Measurements from ENCODE around the gene PIF1. TPM values are rescaled to one million over a fixed set of nuclear protein-coding genes. Genes with fewer than 3 reads are reported as not detected.
"Not testable (repeated sequence)": the region's sequence is repeated elsewhere in the genome, so short reads cannot be mapped to it uniquely, and the experiment has no call there.

The PIF1 gene
- total RNA-seq, 1 experiment from 2014 or later: 34.9 TPM

- DNase-seq (ENCODE audit: low read depth, low spot score); ATAC-seq; H3K4me1 ChIP-seq (ENCODE audit: control insufficient read depth in 1 of 2, insufficient read depth in 2 of 2, low read length in 2 of 2); H2AFZ ChIP-seq (ENCODE audit: low read depth, low read length, poor library complexity, severe bottlenecking); H3K27ac ChIP-seq (ENCODE audit: low read depth, low read length); H3K36me3 ChIP-seq (ENCODE audit: control insufficient read depth in 1 of 2, insufficient read depth in 2 of 2, low read length in 2 of 2); H3K27me3 ChIP-seq (ENCODE audit: insufficient read depth, low read length); POLR2A ChIA-PET; H3K79me2 ChIP-seq (ENCODE audit: insufficient read depth, low read length); H3K9me2 ChIP-seq (ENCODE audit: insufficient read depth); H3K9ac ChIP-seq (ENCODE audit: low read length); H3K4me2 ChIP-seq (ENCODE audit: low read length); intact Hi-C loops (cut with micrococcal nuclease); H3K9me3 ChIP-seq (ENCODE audit: control insufficient read depth in 1 of 2, insufficient read depth in 1 of 2, low read depth in 1 of 2, low read length in 2 of 2); H3K4me3 ChIP-seq (replicated peaks in 1 of 2; ENCODE audit: low read depth in 1 of 2, low read length in 2 of 2); BruUV-seq (replicated peaks); H4K20me1 ChIP-seq (ENCODE audit: insufficient read depth): not testable (repeated sequence)
- ChIA-PET CTCF (interaction anchor here (1.1 kb wide), 1 partner anchor 86 kb away, joined by 4 read pairs; no protein-coding TSS in a partner anchor), RAD21 (ENCODE audit: low non-redundant PET in 1 of 2, low total read pairs in 2 of 2, uncharacterized antibody in 2 of 2, unreplicated experiment in 2 of 2) (interaction anchor here in 1 of 2 experiments (0.7 kb wide), 1 partner anchor 86 kb away, joined by 6 read pairs; no protein-coding TSS in a partner anchor)
These were observed 11.2 kb downstream of the PIF1 start for GRCh38 chr15:64814283-64814682.

GRCh38 chr15:64813075-64813474 is 12.4 kb downstream of the PIF1 start:
- H3K9ac ChIP-seq (ENCODE audit: low read length): no peak overlapping the region
- no TSS peak for BruUV-seq (replicated peaks)
- H3K9me3 ChIP-seq (ENCODE audit: control insufficient read depth in 1 of 2, insufficient read depth in 1 of 2, low read depth in 1 of 2, low read length in 2 of 2): no peaks in the 10 kb centered on the region
- no peak overlapping the region for H3K4me2 ChIP-seq (ENCODE audit: low read length)
- H3K27me3 ChIP-seq (ENCODE audit: insufficient read depth, low read length): no peaks in the 10 kb centered on the region
- H3K79me2 ChIP-seq (ENCODE audit: insufficient read depth, low read length): no peaks in the 10 kb centered on the region
- H3K27ac ChIP-seq (ENCODE audit: low read depth, low read length): no peak overlapping the region
- intact Hi-C loops (cut with micrococcal nuclease): no loop called here
- CTCF ChIA-PET: no interaction called here
- 0 out of 4 replicates have a peak, but pooled peaks cover 0 to under 1% of the 10 kb centered on the region in 2 experiments for H3K36me3 ChIP-seq (ENCODE audit: control insufficient read depth in 1 of 2, insufficient read depth in 2 of 2, low read length in 2 of 2)
- RAD21 ChIA-PET (ENCODE audit: low non-redundant PET in 1 of 2, low total read pairs in 2 of 2, uncharacterized antibody in 2 of 2, unreplicated experiment in 2 of 2): no interaction called here
- no peak overlapping the region for H3K4me3 ChIP-seq (replicated peaks in 1 of 2; ENCODE audit: low read depth in 1 of 2, low read length in 2 of 2)
- peaks cover 0 to 4% of the 10 kb centered on the region in 2 experiments; a peak in 2 of 4 replicates for H3K4me1 ChIP-seq (ENCODE audit: control insufficient read depth in 1 of 2, insufficient read depth in 2 of 2, low read length in 2 of 2)
- ATAC-seq (no peak), DNase-seq (ENCODE audit: low read depth, low spot score) (no peak)
- no peaks in the 10 kb centered on the region for H3K9me2 ChIP-seq (ENCODE audit: insufficient read depth)
- no peaks in the 10 kb centered on the region for H4K20me1 ChIP-seq (ENCODE audit: insufficient read depth)
- H2AFZ ChIP-seq (ENCODE audit: low read depth, low read length, poor library complexity, severe bottlenecking): no peak overlapping the region
- POLR2A ChIA-PET: no interaction called here
- TF ChIP-seq REST (IDR thresholded peaks at IDR 0.05; ENCODE audit: low read depth) (no peak), YY1 (IDR thresholded peaks at IDR 0.05; ENCODE audit: extremely low read depth, insufficient replicate concordance, low read depth, low read length) (no peak), CEBPB (IDR thresholded peaks at IDR 0.05; ENCODE audit: low read depth) (no peak), SP1 (IDR thresholded peaks at IDR 0.05; ENCODE audit: low read depth) (no peak), ZBTB33 (IDR thresholded peaks at IDR 0.05; ENCODE audit: extremely low read depth, insufficient replicate concordance, low read length) (no peak), CTCF (IDR thresholded peaks at IDR 0.05 in 2 of 3, conservative IDR thresholded peaks at IDR 0.05 in 1 of 3; ENCODE audit: borderline replicate concordance in 1 of 3, insufficient read depth in 1 of 3, low read depth in 2 of 3, low read length in 2 of 3) (no peak), SRF (IDR thresholded peaks at IDR 0.05; ENCODE audit: low read depth) (no peak), ZNF274 (IDR thresholded peaks at IDR 0.05; ENCODE audit: low read depth, low read length) (no peak), ELF1 (IDR thresholded peaks at IDR 0.05; ENCODE audit: borderline replicate concordance, low read depth) (no peak), CBX3 (IDR thresholded peaks at IDR 0.05; ENCODE audit: low read depth) (no peak), RAD21 (IDR thresholded peaks at IDR 0.05; ENCODE audit: low read depth) (no peak), POLR2A (IDR thresholded peaks at IDR 0.05; ENCODE audit: borderline replicate concordance, extremely low read depth, insufficient read depth, insufficient read length) (no peak), POLR2AphosphoS5 (IDR thresholded peaks at IDR 0.05; ENCODE audit: low read depth, low read length) (no peak)

Measured in HCT116 (cell line).